Natural killer cell (primary cell): ENCODE measurements around the gene APOL1. TPM values are rescaled to one million over a fixed set of nuclear protein-coding genes. Genes with fewer than 3 reads are reported as not detected.
A peak's percentile ranks its signal among the peaks of the same experiment; 100 is the strongest.

Source experiments
- ATAC-seq, 3 donors: fragments of 150-1000 bp in 2 of 3; fragments of 200-7000 bp in 1 of 3; cut with Tn5 transposase; 1 replicate in 1 of 3; 2 replicates in 2 of 3; pipeline ENCODE4 v1.10.0; 2021; ENCODE audit warnings: mild to moderate bottlenecking in 2 of 3, moderate library complexity in 2 of 3
- DNase-seq, 2 donors: peaks; one replicate each; pipeline versions ENCODE4 v3.0.0 to v3.0.0-alpha.2; 2013 to 2021; ENCODE audit warnings: mixed read lengths in 1 of 2
- H3K27ac ChIP-seq: one replicate; pipeline ENCODE4 v1.5.1; 2013; ENCODE audit warnings: mild to moderate bottlenecking, low read length
- H3K27me3 ChIP-seq: one replicate; pipeline ENCODE4 v1.6.1; 2013; ENCODE audit warnings: low read length; ENCODE audit not compliant: control insufficient read depth, insufficient read depth
- H3K36me3 ChIP-seq: one replicate; pipeline ENCODE4 v1.6.1; 2013; ENCODE audit warnings: low read length; ENCODE audit not compliant: control insufficient read depth, insufficient read depth
- H3K4me1 ChIP-seq: one replicate; pipeline ENCODE4 v1.6.1; 2013; ENCODE audit warnings: low read length; ENCODE audit not compliant: control insufficient read depth, insufficient read depth
- H3K4me3 ChIP-seq: one replicate; pipeline ENCODE4 v1.5.1; 2013; ENCODE audit warnings: low read length
- H3K9me3 ChIP-seq: one replicate; pipeline ENCODE4 v1.6.1; 2013; ENCODE audit warnings: low read length; ENCODE audit not compliant: control insufficient read depth, insufficient read depth
- H3K27ac Mint-ChIP-seq, 2 donors: one replicate each; pipeline ENCODE4 v1.8.0; 2022; ENCODE audit warnings: mild to moderate bottlenecking in 2 of 2, mixed read lengths in 2 of 2, moderate library complexity in 1 of 2
- H3K27me3 Mint-ChIP-seq, 2 donors: one replicate each; pipeline ENCODE4 v1.8.0; 2022; ENCODE audit warnings: low read depth in 2 of 2, mixed read lengths in 2 of 2
- H3K36me3 Mint-ChIP-seq: one replicate; pipeline ENCODE4 v1.8.0; 2022; ENCODE audit warnings: mixed read lengths
- H3K4me1 Mint-ChIP-seq, 2 donors: one replicate each; pipeline ENCODE4 v1.8.0; 2022; ENCODE audit warnings: mixed read lengths in 2 of 2
- H3K4me3 Mint-ChIP-seq: one replicate; pipeline ENCODE4 v1.8.0; 2022; ENCODE audit warnings: mild to moderate bottlenecking, moderate library complexity, mixed read lengths
- H3K9me3 Mint-ChIP-seq, 2 donors: one replicate each; pipeline ENCODE4 v1.8.0; 2022; ENCODE audit warnings: mixed read lengths in 2 of 2
- CTCF ChIP-seq: fragments of 200-600 bp; IDR thresholded peaks from one replicate; pipeline ENCODE4 v1.8.0; 2022; ENCODE audit warnings: antibody characterized with exemption
- WGBS: methylation state at CpG from one replicate; pipeline ENCODE4 v1.1.7; 2013; ENCODE audit warnings: missing lambda C conversion rate; ENCODE audit not compliant: insufficient coverage; 5-methylcytosine and 5-hydroxymethylcytosine counted together
- intact Hi-C: fragments of 100-400 bp; cut with micrococcal nuclease; formaldehyde crosslinking; loops from one replicate; pipeline ENCODE4 v1.14.2; 2022
- total RNA-seq, 4 donors: library from RNA; stranded (reverse); fragments of 120-200 nt in 1 of 4; gene quantifications; one replicate each; pipeline versions ENCODE4 v1.2.3 to v1.2.4, GENCODE V29; 2013 to 2022

Gene APOL1
- total RNA-seq, 3 donors from 2014 or later (not counting 1 experiment from before 2014, with no cell fraction given), result 39.5 to 51.2 (median 49.6) TPM

- Mint-ChIP-seq H3K27ac (peak overlapping the region in 1 of 2 donors; percentile 18), H3K27me3 (no peaks in the 10 kb centered on the region), H3K4me1 (peaks cover 4 to 14% of the 10 kb centered on the region in 2 donors), H3K36me3 (peaks cover 6% of the 10 kb centered on the region), H3K9me3 (no peaks in the 10 kb centered on the region), H3K4me3 (no peak overlapping the region)
- H3K27me3 ChIP-seq, result no peaks in the 10 kb centered on the region
- intact Hi-C loops, result loop anchor here (1.0 kb wide), 2 partner anchors 168 to 184 kb away; no protein-coding TSS in a partner anchor
- peaks cover 96% of the 10 kb centered on the region for H3K36me3 ChIP-seq
- 80% methylated on average over 6 of the region's 8 CpGs for WGBS
- no peaks in the 10 kb centered on the region for H3K9me3 ChIP-seq
- H3K4me1 ChIP-seq, result peaks cover 7% of the 10 kb centered on the region
- DNase-seq (no peak), ATAC-seq (no peak)
- H3K4me3 ChIP-seq, result no peak overlapping the region
- H3K27ac ChIP-seq, result no peak overlapping the region
- no peak for TF ChIP-seq CTCF
These were observed 48.9 kb downstream of the APOL1 start for GRCh38 chr22:36301851-36302250.

- Mint-ChIP-seq H3K4me3 (no peak overlapping the region), H3K27me3 (no peaks in the 10 kb centered on the region), H3K4me1 (peaks cover 9 to 16% of the 10 kb centered on the region in 2 donors), H3K9me3 (no peaks in the 10 kb centered on the region), H3K36me3 (no peaks in the 10 kb centered on the region), H3K27ac (no peak overlapping the region)
- DNase-seq, result no peak
- H3K4me3 ChIP-seq, result no peak overlapping the region
- intact Hi-C loops, result no loop called here
- H3K27ac ChIP-seq, result no peak overlapping the region
- 97% methylated on average over 16 of the region's 17 CpGs for WGBS
- H3K27me3 ChIP-seq, result no peaks in the 10 kb centered on the region
- no peaks in the 10 kb centered on the region for H3K9me3 ChIP-seq
- H3K36me3 ChIP-seq, result peaks cover 95% of the 10 kb centered on the region
- no peak for ATAC-seq
- H3K4me1 ChIP-seq, result peaks cover 7% of the 10 kb centered on the region
- no peak for TF ChIP-seq CTCF
These were observed 49.6 kb downstream of the APOL1 start for GRCh38 chr22:36302439-36303114.

- intact Hi-C loops, result no loop called here
- ATAC-seq (no peak), DNase-seq (no peak)
- H3K27ac ChIP-seq, result no peak overlapping the region
- no peak overlapping the region for H3K27ac Mint-ChIP-seq
- 90% methylated on average over 9 of the region's 9 CpGs for WGBS
- H3K9me3 Mint-ChIP-seq, result no peaks in the 10 kb centered on the region
- H3K9me3 ChIP-seq, result no peaks in the 10 kb centered on the region
- no peaks in the 10 kb centered on the region for H3K27me3 ChIP-seq
- no peaks in the 10 kb centered on the region for H3K27me3 Mint-ChIP-seq
- peaks cover 9 to 16% of the 10 kb centered on the region in 2 donors for H3K4me1 Mint-ChIP-seq
- H3K36me3 ChIP-seq, result peaks cover 94% of the 10 kb centered on the region
- no peak for TF ChIP-seq CTCF
- H3K36me3 Mint-ChIP-seq, result no peaks in the 10 kb centered on the region
- peaks cover 7% of the 10 kb centered on the region for H3K4me1 ChIP-seq
- no peak overlapping the region for H3K4me3 Mint-ChIP-seq
- H3K4me3 ChIP-seq, result no peak overlapping the region
These were observed 50.2 kb downstream of the APOL1 start for GRCh38 chr22:36303115-36303467.

- Histone ChIP-seq H3K4me1 (peaks cover 7% of the 10 kb centered on the region), H3K36me3 (peaks cover 94% of the 10 kb centered on the region), H3K27ac (no peak overlapping the region), H3K9me3 (no peaks in the 10 kb centered on the region), H3K27me3 (no peaks in the 10 kb centered on the region), H3K4me3 (no peak overlapping the region)
- no peak for ATAC-seq
- intact Hi-C loops, result no loop called here
- 92% methylated on average over 13 of the region's 13 CpGs for WGBS
- no peaks in the 10 kb centered on the region for H3K9me3 Mint-ChIP-seq
- peaks cover 7% of the 10 kb centered on the region for H3K36me3 Mint-ChIP-seq
- no peaks in the 10 kb centered on the region for H3K27me3 Mint-ChIP-seq
- H3K4me1 Mint-ChIP-seq, result peaks cover 15 to 16% of the 10 kb centered on the region in 2 donors
- no peak for TF ChIP-seq CTCF
- DNase-seq, result no peak
- no peak overlapping the region for H3K4me3 Mint-ChIP-seq
- H3K27ac Mint-ChIP-seq, result peak overlapping the region in 1 of 2 donors; percentile 52
These were observed 50.9 kb downstream of the APOL1 start for GRCh38 chr22:36303874-36304273.
